GM23248 (cell line): ENCODE results near the gene ARL6IP5.

Experiments used
- EZH2 ChIP-seq: fragments of 200-600 bp; sonication (generic); IDR thresholded peaks from 2 replicates; pipeline ENCODE4 v1.6.1; 2018; ENCODE audit warnings: antibody characterized with exemption, mild to moderate bottlenecking; ENCODE audit not compliant: insufficient read depth, poor library complexity, severe bottlenecking
- EZH2phosphoT487 ChIP-seq: fragments of 200-600 bp; sonication (generic); IDR thresholded peaks from 2 replicates; pipeline ENCODE4 v1.6.1; 2018; ENCODE audit warnings: antibody characterized with exemption, moderate library complexity, mild to moderate bottlenecking, low read depth; ENCODE audit not compliant: insufficient read depth

GRCh38 chr3:69105320-69105719 lies 20.6 kb downstream of the ARL6IP5 start:
- TF ChIP-seq EZH2 (no peak), EZH2phosphoT487 (no peak)
